ENCODE measurements around the gene DOCK3. TPM values are rescaled to one million over a fixed set of nuclear protein-coding genes. Genes with fewer than 3 reads are reported as not detected.

The DOCK3 gene
- total RNA-seq: 0.08 TPM in 1 of 2 replicates, not detected in the other

DNA sequence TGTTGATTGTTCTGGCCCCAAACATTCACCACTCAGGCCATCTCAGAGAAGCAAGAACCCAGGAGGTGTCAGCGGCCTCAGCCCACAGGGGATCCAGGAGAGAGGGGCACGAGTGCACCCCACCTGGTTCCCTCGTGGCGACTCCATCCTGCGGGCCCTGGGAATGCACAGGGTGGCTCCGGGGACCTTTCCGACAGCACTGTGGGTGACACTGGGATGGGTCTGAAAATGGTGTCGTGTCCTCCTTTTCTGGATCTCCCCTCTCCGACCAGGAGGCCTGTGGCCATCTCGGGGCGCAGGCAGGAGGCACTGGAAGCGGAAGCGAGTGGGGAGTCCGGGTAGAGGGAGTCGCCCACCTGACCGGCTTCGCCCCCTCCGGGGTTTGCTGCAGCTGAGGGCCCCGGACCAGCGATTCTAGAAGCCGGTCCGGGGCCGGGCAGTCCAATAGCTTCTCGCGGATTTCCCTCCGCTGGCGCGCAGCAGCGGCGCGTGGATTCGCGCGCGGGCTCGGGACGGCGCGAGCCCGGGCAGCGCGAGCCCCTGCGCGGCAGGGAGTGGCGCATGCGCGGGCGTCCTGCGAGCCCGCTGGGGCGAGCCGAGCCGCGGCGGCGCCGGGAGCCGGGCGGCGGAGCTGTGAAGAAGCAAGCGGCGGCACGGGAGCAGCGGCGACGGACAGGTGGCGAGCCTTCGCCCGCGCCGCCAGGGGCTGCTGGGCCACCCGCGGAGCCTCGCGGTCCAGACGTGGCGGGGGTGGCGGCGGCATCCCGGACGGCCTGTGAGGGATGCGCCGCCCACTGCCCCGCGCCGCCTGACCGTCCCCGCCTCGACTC is at the start of gene DOCK3:
Gene DOCK3, plus strand, starts transcription at position 579 of the 830 bp plus-strand sequence. CDS start 337 bp downstream, outside the sequence.

DNA sequence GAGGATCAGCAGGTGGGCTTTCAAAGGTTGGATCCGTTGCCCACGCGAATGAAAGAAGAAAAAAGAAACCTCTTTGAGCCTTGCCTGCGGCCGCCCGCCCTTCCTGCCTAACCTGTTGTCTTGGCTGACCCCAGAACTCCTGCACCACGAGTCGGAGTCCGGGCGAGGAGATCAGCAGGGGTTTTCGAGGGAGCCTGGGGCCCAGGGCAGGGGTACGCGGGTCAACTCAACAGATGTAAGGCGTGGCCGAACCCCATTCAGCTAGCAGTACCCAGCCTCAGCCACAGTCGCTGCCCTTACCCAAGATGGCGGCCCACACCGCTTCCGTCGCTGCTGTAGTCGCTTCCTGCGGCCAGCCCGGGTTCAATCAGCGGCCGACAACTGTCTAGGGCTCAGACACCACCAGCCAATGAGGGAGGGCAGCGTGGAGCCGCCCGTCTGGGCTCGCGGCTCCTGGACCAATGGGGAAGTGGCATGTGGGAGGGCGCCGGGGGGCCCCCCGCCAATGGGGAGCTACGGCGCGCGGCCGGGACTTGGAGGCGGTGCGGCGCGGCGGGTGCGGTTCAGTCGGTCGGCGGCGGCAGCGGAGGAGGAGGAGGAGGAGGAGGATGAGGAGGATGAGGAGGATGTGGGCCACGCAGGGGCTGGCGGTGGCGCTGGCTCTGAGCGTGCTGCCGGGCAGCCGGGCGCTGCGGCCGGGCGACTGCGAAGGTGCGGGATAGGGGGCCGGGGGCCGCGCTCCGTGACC is 710.2 kb downstream of the DOCK3 start, which contains the start of gene MANF:
Gene MANF, plus strand, starts transcription at position 566 of the 748 bp plus-strand sequence. Its CDS starts 52 bp downstream, at position 618.

GRCh38 chr3:51391075-51391565 is 716.4 kb downstream of the DOCK3 start, which contains the start of gene RBM15B:
TSS of gene RBM15B (plus strand) at chr3:51391285. CDS start at chr3:51391400, 115 bp downstream.

Other genes starting within 250 kb of the DOCK3 start
- gene CACNA2D2, start 171.3 kb upstream of the DOCK3 start, total RNA-seq: not detected in 2 replicates
- gene C3orf18, start 107.2 kb upstream of the DOCK3 start, total RNA-seq: 3.0 and 3.7 TPM in 2 replicates
- gene HEMK1, start 105.4 kb upstream of the DOCK3 start, total RNA-seq: 19.5 and 21.2 TPM in 2 replicates
- 5.1 and 6.6 TPM in 2 replicates for gene CISH, start 63.2 kb upstream of the DOCK3 start, total RNA-seq
- 113 and 116 TPM in 2 replicates for gene MAPKAPK3, start 57.8 kb upstream of the DOCK3 start, total RNA-seq